ENCODE data around the gene MFSD12. TPM values are rescaled to one million over a fixed set of nuclear protein-coding genes. Genes with fewer than 3 reads are reported as not detected.

MFSD12 gene
- total RNA-seq, 1 donor from 2014 or later, result 181 TPM

DNA sequence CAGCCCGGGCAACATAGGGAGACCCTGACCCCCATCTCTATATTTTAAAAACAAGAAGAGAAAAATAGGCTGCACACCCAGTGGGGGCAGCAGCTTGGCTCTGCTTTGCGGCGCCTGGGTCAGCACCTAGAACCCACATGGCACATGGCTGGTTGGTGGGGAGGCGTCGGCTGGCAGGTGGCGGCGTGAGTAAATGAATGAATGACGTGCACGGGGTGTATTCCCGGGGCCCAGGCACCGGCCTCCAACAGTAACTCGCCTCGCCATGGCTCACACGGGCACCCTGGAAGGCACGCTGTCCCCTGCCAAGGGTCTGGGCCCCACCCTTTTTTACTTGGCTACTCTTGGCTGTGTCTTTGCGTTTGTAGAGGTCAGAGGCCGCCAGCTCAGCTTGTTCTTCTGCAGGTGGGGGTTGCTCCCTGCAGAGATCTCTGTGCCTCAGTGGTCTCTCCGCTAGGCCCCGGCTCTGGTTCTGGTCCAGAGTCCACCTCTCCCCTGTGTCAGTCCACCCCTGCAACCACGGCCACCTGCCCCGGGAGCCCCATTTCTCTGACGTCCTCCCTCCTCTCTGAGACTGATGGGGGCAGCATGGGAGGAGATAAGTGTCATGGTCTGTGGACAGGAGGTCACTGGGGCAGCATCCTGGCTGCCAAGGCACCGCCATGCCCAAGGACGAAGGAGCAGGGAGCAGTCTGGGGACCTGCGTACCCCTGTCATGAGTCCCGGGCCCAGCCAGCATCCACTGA lies 45.7 kb downstream of the MFSD12 start:
- no peak for TF ChIP-seq EZH2 (IDR thresholded peaks at IDR 0.05; ENCODE audit: insufficient read depth, low read length)
- TF ChIP-seq, protein P1, sequence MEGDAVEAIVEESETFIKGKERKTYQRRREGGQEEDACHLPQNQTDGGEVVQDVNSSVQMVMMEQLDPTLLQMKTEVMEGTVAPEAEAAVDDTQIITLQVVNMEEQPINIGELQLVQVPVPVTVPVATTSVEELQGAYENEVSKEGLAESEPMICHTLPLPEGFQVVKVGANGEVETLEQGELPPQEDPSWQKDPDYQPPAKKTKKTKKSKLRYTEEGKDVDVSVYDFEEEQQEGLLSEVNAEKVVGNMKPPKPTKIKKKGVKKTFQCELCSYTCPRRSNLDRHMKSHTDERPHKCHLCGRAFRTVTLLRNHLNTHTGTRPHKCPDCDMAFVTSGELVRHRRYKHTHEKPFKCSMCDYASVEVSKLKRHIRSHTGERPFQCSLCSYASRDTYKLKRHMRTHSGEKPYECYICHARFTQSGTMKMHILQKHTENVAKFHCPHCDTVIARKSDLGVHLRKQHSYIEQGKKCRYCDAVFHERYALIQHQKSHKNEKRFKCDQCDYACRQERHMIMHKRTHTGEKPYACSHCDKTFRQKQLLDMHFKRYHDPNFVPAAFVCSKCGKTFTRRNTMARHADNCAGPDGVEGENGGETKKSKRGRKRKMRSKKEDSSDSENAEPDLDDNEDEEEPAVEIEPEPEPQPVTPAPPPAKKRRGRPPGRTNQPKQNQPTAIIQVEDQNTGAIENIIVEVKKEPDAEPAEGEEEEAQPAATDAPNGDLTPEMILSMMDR (IDR thresholded peaks at IDR 0.05; ENCODE audit: insufficient read depth, low read depth, low read length), result no peak
- FAIRE-seq, result no peak

DNA sequence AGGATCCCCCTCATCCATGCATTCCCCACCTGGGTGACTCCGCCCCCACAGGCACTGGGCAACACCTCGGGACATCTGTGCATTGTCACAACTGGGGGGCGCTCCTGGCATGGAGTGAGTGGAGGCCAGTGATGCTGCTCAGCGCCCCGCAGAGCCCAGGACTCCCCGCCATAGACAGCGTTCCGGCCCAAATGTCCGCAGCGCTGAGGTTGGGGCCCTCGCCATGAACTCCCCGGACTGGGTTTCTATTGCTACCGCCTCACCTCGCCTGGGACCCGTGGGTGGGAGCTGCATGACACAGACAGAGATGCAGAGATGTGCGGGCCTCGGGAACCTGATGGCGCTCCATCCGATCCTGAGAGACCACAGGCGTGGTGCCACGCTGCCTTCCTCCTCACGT lies 46.7 kb downstream of the MFSD12 start:
- Histone ChIP-seq H2AFZ (ENCODE audit: low read depth, low read length) (no peak overlapping the region), H3K9ac (ENCODE audit: low read length) (peak overlapping the region; percentile 72), H3K36me3 (ENCODE audit: insufficient read depth, low read length) (no peaks in the 10 kb centered on the region), H3K27me3 (ENCODE audit: insufficient read depth, low read length) (no peaks in the 10 kb centered on the region), H4K20me1 (ENCODE audit: insufficient read depth, low read length) (peaks cover 84% of the 10 kb centered on the region), H3K9me3 (ENCODE audit: insufficient read depth, low read depth, low read length) (no peaks in the 10 kb centered on the region), H3K27ac (ENCODE audit: low read depth, low read length) (no peak overlapping the region), H3K4me3 (ENCODE audit: insufficient read depth, low read depth, low read length) (no peak overlapping the region), H3K4me1 (ENCODE audit: insufficient read depth, low read length) (peaks cover 44% of the 10 kb centered on the region), H3K79me2 (ENCODE audit: insufficient read depth, low read length) (peaks cover 95% of the 10 kb centered on the region), H3K4me2 (ENCODE audit: low read length) (no peak overlapping the region)
- Mint-ChIP-seq H3K4me1 (ENCODE audit: low read depth, unreplicated experiment) (peaks cover 33% of the 10 kb centered on the region), H3K4me3 (ENCODE audit: unreplicated experiment) (no peak overlapping the region), H3K27ac (ENCODE audit: unreplicated experiment) (no peak overlapping the region), H3K36me3 (ENCODE audit: low read depth, unreplicated experiment) (peaks cover 7% of the 10 kb centered on the region), H3K27me3 (ENCODE audit: low read depth, unreplicated experiment) (no peaks in the 10 kb centered on the region), H3K9me3 (ENCODE audit: unreplicated experiment) (no peaks in the 10 kb centered on the region)
- DNase-seq (ENCODE audit: low read depth), result no peak
- no peak for FAIRE-seq
- TF ChIP-seq EZH2 (IDR thresholded peaks at IDR 0.05; ENCODE audit: insufficient read depth, low read length), result no peak
- TF ChIP-seq, protein P1 (IDR thresholded peaks at IDR 0.05; ENCODE audit: insufficient read depth, low read depth, low read length), result no peak

More for the DNA sequence above, 45.7 kb downstream of the MFSD12 start:
- H3K9me3 ChIP-seq (ENCODE audit: insufficient read depth, low read depth, low read length), result no peaks in the 10 kb centered on the region
- Mint-ChIP-seq H3K27me3 (ENCODE audit: low read depth, unreplicated experiment) (no peaks in the 10 kb centered on the region), H3K4me1 (ENCODE audit: low read depth, unreplicated experiment) (peaks cover 34% of the 10 kb centered on the region), H3K9me3 (ENCODE audit: unreplicated experiment) (no peaks in the 10 kb centered on the region), H3K4me3 (ENCODE audit: unreplicated experiment) (no peak overlapping the region), H3K36me3 (ENCODE audit: low read depth, unreplicated experiment) (peaks cover 7% of the 10 kb centered on the region), H3K27ac (ENCODE audit: unreplicated experiment) (no peak overlapping the region)
- H3K27ac ChIP-seq (ENCODE audit: low read depth, low read length), result no peak overlapping the region
- H3K36me3 ChIP-seq (ENCODE audit: insufficient read depth, low read length), result no peaks in the 10 kb centered on the region
- H3K9ac ChIP-seq (ENCODE audit: low read length), result no peak overlapping the region
- no peak overlapping the region for H3K4me3 ChIP-seq (ENCODE audit: insufficient read depth, low read depth, low read length)
- H2AFZ ChIP-seq (ENCODE audit: low read depth, low read length), result no peak overlapping the region
- no peak overlapping the region for H3K4me2 ChIP-seq (ENCODE audit: low read length)
- peaks cover 42% of the 10 kb centered on the region for H3K4me1 ChIP-seq (ENCODE audit: insufficient read depth, low read length)
- H3K79me2 ChIP-seq (ENCODE audit: insufficient read depth, low read length), result peaks cover 99% of the 10 kb centered on the region
- H4K20me1 ChIP-seq (ENCODE audit: insufficient read depth, low read length), result peaks cover 94% of the 10 kb centered on the region
- H3K27me3 ChIP-seq (ENCODE audit: insufficient read depth, low read length), result no peaks in the 10 kb centered on the region
- no peak for DNase-seq (ENCODE audit: low read depth)

DNA sequence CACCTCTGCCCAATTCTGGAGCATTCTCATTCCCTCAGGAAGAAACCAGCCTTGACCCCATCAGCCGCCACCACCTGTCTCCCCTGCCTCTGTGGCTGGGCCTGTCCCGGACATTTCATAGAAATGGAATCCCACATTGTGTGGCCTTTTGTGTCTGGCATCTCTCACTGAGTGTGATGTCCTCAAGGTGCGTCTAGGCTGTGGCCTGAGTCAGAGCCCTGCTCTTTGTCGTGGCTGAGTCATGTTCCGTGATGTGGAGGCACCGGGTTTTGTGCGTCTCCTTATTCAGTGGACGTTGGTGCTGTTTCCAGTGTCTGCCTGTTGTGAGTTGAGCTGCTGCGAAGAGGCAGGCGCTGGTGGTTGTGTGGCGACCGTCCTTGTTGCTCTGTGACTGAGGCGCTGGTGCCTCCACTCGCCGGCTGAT lies 47.8 kb downstream of the MFSD12 start:
- H3K36me3 ChIP-seq (ENCODE audit: insufficient read depth, low read length), result no peaks in the 10 kb centered on the region
- H3K4me3 Mint-ChIP-seq (ENCODE audit: unreplicated experiment), result peak overlapping the region; percentile 76
- peaks cover 73% of the 10 kb centered on the region for H4K20me1 ChIP-seq (ENCODE audit: insufficient read depth, low read length)
- H3K79me2 ChIP-seq (ENCODE audit: insufficient read depth, low read length), result peaks cover 84% of the 10 kb centered on the region
- no peaks in the 10 kb centered on the region for H3K27me3 ChIP-seq (ENCODE audit: insufficient read depth, low read length)
- no peak overlapping the region for H2AFZ ChIP-seq (ENCODE audit: low read depth, low read length)
- FAIRE-seq (no peak), DNase-seq (ENCODE audit: low read depth) (peak; percentile 86)
- H3K27ac ChIP-seq (ENCODE audit: low read depth, low read length), result peak overlapping the region; percentile 88
- H3K4me3 ChIP-seq (ENCODE audit: insufficient read depth, low read depth, low read length), result no peak overlapping the region
- no peaks in the 10 kb centered on the region for H3K27me3 Mint-ChIP-seq (ENCODE audit: low read depth, unreplicated experiment)
- H3K9me3 Mint-ChIP-seq (ENCODE audit: unreplicated experiment), result no peaks in the 10 kb centered on the region
- no peaks in the 10 kb centered on the region for H3K9me3 ChIP-seq (ENCODE audit: insufficient read depth, low read depth, low read length)
- H3K4me2 ChIP-seq (ENCODE audit: low read length), result peak overlapping the region; percentile 100
- peak overlapping the region; percentile 98 for H3K27ac Mint-ChIP-seq (ENCODE audit: unreplicated experiment)
- H3K9ac ChIP-seq (ENCODE audit: low read length), result peak overlapping the region; percentile 72
- H3K4me1 Mint-ChIP-seq (ENCODE audit: low read depth, unreplicated experiment), result peaks cover 26% of the 10 kb centered on the region
- peaks cover 7% of the 10 kb centered on the region for H3K36me3 Mint-ChIP-seq (ENCODE audit: low read depth, unreplicated experiment)
- H3K4me1 ChIP-seq (ENCODE audit: insufficient read depth, low read length), result peaks cover 48% of the 10 kb centered on the region
- no peak for TF ChIP-seq EZH2 (IDR thresholded peaks at IDR 0.05; ENCODE audit: insufficient read depth, low read length)
- TF ChIP-seq, protein P1 (IDR thresholded peaks at IDR 0.05; ENCODE audit: insufficient read depth, low read depth, low read length), result no peak

All from astrocyte (in vitro differentiated cells and primary cell).